Urothelium cell line (cell line): ENCODE data around the gene CHD2.
A peak's percentile ranks its signal among the peaks of the same experiment; 100 is the strongest.

ENCODE experiments used
- DNase-seq: peaks from one replicate; pipeline ENCODE4 v3.0.0; 2011; ENCODE audit warnings: low spot score, mixed read lengths
- FAIRE-seq: peaks from 2 replicates; lab custom pipeline; 2011; peaks lifted over from hg19 to GRCh38; lab: Jason Lieb, UNC

CHD2 gene

DNA sequence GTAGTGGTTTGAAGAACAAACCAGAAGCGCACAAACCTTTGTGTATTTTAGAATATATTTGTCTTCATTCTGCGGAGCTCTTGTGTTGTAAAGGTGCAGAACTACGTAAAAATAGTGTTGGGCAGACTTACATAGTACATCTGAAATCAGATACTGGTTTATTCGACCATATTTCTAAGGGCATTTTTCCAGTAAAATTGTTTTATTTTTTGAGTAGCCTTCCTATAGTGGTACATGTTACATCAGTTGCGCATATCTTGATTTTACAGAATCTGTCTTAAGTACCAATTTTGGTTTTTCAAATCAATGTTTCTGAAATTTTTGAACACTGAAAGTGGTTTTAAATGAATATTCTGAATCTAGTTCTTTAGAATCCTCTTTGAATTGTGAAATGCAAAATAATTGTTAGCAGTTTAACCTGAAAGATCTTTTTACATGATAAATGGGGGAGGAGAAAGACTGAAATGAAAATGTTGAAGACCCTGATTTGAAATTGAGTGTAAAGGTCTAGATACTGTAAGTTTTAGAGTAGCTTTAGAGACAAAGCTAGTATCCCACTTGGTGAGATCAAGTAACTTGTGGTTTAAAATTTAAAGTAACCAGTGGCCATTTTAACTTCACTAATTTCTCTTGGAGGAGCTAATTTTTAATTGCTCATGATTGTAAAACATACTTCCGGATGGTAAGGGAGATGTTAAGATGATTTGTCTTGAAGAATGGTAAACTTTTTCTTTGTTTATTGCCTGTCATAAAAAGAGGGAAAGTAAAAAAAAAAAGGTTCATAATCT is 15.5 kb upstream of the CHD2 start:
- DNase-seq = no peak
- FAIRE-seq = no peak

DNA sequence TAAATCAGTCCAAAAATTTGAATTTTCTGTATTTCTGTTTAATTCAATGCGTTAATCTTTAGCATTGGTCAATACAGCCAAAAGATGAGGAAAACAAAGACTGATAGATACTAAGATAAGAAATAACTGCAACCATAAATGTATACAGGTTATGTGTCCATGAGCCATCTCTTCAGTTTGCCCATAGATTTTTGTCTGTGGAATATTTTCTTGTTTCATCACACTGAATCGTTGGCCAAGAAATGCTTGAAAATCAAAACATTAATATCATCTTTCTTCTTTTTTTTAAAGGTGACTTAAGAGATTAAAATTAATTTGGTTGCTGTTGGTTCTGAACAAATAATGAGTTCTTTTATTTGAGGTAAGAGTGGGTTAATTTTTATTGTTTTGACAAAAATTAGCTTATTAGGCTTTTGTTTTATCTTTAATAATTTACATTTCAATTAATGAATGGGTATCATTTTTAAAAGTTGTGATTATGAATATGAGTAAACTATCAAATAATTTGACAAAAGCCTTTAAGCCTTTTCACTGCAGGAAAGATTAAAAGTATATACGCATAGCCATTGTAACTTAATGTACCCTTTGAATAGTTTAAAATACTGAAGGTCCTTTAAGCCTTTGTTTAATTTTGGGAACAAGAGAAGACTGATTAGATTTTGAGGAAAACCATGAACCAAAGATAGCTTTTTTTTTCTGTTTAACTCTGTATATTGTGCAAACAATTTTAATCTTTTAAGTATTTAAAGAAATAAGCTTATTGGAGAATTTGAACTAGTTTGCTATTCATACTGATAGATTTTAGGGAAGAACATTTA is 14.7 kb upstream of the CHD2 start:
- DNase-seq (no peak), FAIRE-seq (no peak)

- DNase-seq (no peak), FAIRE-seq (no peak)
These were observed 14.0 kb upstream of the CHD2 start for GRCh38 chr15:92886042-92886537.

DNA sequence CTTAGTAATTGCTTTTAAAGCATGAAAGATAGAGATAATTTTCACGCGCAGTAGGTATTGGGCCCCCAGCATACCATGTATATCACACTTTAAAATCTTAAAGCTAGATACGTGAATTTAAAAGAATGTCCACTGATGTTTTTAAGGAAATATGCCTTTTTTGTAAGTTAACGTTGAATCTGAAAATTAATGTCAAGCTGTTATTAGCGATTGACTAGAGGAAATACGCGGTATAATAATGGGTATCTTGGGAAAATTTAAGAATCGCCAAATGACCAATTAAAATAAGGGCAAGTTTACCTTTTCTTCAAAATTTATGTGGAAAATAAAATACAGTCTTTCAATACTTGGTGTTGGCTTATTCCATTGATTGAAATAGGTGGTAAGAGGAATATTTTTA is 13.3 kb upstream of the CHD2 start:
- no peak for DNase-seq
- no peak for FAIRE-seq

DNA sequence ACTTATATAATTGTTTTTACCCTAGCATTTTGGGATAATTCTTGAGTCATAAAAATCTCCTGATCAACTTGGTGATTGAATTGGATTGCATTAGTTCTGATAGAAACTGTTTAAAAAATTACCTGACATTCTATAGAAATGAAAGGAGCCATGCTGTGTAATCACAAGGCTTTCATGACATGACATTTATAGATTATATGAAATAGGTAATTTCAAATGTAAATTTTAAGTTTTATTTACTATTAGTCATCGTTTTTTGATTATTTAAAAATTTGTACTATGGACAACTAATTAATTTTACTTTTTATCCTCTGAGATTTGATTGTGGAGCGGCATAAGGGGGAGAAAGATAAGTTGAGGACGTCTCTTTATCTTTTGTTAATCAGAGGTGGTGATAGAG is 12.3 kb upstream of the CHD2 start:
- DNase-seq = no peak
- FAIRE-seq = no peak

DNA sequence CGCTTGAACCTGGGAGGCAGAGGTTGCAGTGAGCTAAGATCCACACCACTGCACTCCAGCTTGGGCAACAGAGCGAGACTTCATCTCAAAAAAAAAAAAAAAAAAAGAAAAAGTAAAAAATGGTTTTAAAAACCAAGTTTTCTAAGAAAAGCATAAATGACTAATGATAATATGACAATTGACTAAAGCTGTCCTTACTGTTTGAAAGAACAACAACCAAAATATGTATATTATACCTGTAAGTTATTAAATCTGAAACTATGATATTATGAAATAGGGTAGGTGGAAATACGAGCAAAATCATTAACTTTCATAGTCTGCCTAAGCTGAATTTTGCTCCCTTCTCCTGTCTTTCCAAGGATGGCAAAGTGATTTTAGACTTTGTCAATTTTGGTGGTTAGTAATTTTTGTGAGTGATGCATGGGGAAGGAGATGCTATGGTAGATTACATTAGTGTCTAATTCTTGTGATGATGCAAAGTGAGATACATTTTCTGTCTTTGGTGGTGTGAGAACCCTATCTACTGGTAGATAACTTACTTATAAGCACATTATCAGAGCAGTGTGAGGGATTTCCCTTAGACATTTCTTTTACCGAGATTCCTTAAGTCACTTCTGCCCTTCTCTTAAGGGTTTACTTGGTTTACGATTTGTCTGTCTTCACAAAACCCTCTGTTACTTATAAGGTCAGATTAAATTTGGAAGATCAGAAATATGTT is 10.6 kb upstream of the CHD2 start:
- DNase-seq (no peak), FAIRE-seq (no peak)

- DNase-seq (no peak), FAIRE-seq (no peak)
These were observed 8.5 kb upstream of the CHD2 start for GRCh38 chr15:92891533-92892200.

DNA sequence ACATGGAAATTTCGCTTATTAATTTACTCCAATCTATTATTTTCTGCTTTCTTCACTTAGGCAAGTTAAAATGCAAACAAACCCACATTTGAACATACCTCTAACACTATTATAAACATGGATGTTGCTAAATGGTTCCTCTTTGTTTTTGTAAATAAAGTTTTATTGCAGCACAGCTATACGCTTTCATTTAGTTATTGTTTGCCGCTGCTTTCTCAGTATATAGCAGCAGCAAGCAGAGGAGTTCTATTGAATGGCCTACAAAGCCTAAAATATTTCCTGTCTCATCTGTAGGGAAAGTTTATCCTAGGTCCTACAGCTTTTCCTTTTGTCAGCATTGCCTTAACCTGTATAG is 7.9 kb upstream of the CHD2 start:
- FAIRE-seq (no peak), DNase-seq (no peak)

GRCh38 chr15:92893200-92893599 is 6.9 kb upstream of the CHD2 start:
- DNase-seq = no peak
- no peak for FAIRE-seq

- DNase-seq (no peak), FAIRE-seq (no peak)
These were observed 3.6 kb upstream of the CHD2 start for GRCh38 chr15:92896561-92896960.

DNA sequence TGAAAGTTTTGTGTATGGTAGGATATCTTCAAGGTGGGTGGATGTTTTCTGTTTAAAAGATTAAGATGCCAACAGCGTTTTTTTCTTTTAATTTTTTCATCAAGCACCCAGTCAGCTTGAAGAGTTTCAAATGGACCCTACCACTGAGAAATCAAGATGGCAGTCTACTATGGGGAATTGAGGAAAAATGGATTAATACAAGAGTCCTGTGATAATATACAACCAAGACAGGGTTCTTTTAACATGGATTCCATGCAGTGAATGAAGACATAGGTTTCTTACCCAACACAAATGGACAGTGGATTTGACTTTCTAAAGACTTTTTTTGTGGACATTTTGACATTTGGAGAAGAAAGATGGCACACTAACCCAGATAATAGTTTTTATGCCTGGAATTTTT is 2.5 kb upstream of the CHD2 start:
- no peak for FAIRE-seq

DNA sequence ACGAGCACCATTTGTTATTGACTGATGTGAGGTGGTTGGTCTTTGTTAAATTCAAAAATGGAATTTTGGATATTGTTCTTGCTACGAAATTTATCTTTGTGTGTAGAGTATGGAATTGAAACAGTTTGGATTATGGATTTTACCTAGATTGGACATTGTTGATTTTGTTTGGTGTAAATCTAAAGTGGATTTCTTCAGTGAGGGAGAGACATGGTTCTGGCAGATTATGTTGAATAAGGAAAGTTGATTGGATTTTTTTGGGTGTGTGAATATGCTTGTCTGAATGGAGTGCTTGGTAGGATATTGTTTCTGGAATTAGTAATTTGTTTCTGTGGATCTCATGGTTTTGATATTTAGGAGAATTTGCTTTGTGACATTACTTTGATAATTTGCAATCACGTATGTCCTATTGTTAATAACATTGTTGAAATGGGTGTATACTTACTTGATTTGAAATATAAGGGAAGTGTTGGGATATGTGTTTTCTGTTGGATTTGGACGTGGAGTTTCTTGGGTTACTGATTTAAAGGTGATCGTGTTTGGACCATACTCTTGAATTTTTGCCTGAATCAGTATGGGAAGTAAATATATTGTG is 1.0 kb upstream of the CHD2 start:
- no peak for DNase-seq
- no peak for FAIRE-seq

More for the DNA sequence above, 2.5 kb upstream of the CHD2 start:
- DNase-seq = no peak

GRCh38 chr15:92899601-92899947 is 550 bp upstream of the CHD2 start:
- FAIRE-seq (no peak), DNase-seq (no peak)

DNA sequence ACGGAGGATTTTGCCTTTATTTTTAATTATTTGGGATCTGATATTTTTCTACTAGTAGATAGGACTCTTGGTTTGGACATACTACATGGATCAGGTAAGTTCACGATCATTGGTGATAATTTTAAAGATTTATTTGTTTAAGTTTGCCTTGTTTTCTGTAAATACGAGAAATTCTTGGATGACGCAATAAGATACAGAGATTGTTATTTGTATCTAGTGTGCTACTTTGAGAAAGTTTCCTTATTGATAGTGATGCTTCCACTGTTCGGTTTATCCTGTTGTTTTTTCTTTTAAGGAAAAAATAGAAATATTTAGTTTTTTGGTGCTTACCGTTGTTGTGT is 577 bp downstream of the CHD2 start:
- DNase-seq (no peak), FAIRE-seq (no peak)

DNA sequence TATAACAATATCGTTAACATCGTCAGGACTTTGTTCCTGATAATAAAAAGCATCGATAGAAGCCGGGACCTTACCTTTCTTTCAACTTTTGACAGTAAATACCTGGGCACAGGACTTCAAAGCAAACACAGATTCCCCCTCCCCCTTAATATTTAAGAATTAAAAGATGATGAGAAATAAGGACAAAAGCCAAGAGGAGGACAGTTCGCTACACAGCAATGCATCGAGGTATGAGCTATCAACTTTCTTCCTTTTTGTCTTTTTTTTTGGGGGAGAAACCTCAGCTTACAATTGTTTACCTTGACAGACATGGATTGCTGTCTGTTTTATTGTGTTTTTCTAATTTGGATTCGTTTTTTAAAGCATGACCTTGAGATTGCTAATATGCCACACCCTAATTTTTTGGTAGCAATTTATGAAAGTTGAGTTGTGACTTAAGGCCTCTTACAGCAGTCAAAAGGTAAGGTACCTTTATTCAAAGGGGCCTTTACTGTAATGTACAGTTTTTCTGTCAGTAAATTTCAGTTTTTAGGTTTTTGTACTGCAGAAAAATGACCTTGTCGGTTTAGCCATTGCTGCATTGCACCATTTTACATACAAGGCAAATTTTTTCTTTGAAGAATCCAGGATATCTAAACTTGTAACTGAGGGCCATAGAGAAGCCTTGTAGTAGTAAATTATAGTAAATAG is 1.1 kb downstream of the CHD2 start:
- no peak for FAIRE-seq
- no peak for DNase-seq

- no peak for DNase-seq
- FAIRE-seq = no peak
These were observed 1.9 kb downstream of the CHD2 start for GRCh38 chr15:92901995-92902394.

DNA sequence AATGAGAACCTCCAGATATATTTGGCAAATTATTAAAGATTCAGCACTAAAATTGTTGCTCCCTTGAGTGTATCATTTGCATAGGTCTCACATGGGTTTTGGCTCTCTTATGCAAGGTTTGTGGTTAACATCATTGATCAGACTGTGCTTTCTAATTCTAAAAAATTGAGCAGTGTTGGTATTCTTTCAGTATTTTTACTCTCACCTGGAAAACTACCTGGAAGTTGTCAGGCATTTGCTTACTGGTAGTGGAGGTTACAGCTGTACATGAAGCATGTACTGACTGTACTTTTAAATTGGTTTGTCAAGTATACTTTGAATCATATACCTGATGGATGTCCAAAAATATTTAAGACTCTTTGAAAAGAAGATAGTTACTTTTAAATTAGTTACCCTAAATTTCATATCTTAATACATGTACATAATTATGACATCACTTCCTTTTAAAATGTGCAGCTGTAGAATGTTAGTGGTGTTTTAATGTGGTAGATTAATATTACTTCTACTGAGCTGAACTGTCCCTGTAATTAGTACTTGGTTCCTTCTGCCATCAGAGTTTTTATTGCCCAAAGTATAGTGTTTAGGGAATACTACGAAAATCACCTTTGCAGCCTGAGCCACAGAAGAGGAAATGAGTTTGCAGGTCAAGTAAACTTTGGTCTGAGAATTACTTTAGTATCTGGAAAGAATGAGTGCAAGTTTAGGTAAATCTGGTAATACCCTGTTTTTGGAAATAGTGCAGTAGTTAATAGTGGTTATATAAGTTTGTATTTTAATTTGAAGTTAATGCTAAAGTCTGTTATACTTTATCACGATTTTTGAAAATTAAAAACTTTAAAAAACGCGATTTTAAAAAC is 2.8 kb downstream of the CHD2 start:
- DNase-seq (no peak), FAIRE-seq (no peak)

DNA sequence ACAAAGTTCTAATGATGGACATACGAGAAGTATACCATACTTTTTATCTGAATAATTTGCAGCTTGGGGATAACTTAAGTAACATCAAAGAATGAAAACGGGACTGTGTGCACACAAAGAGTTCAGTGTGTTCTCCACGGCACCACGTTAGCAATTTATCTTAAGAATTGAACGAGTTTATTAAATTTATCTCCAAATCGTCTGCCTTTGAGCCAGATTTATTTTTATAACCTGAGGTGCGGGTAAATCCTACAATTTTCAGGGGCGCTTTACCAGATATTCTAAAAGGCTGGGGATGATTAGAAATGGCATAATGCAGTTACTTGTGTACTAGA is 3.5 kb downstream of the CHD2 start:
- FAIRE-seq = no peak

GRCh38 chr15:92903966-92904721 is 4.0 kb downstream of the CHD2 start:
- peak; percentile 76 for FAIRE-seq
- DNase-seq = peak; percentile 96

More for the DNA sequence above, 3.5 kb downstream of the CHD2 start:
- DNase-seq = no peak
